C4-2B (cell line): ENCODE results near the gene MAP2K3.

Source experiments
- H3K27ac ChIP-seq: fragments of 450-650 bp; 2 replicates; pipeline ENCODE4 v1.5.1; 2017
- CTCF ChIP-seq: fragments of 450-650 bp; conservative IDR thresholded peaks from 2 replicates; pipeline ENCODE4 v1.5.1; 2017; ENCODE audit warnings: mild to moderate bottlenecking
- ZFX ChIP-seq: fragments of 450-650 bp; IDR thresholded peaks from 2 replicates; pipeline ENCODE4 v1.6.1; 2017

The MAP2K3 gene

GRCh38 chr17:21357281-21357680 is 72.8 kb downstream of the MAP2K3 start:
- TF ChIP-seq ZFX = no peak
- TF ChIP-seq CTCF = no peak

GRCh38 chr17:21357696-21358656 is 73.5 kb downstream of the MAP2K3 start:
- no peak overlapping the region for H3K27ac ChIP-seq
- no peak for TF ChIP-seq CTCF
- no peak for TF ChIP-seq ZFX

More at GRCh38 chr17:21357281-21357680, 72.8 kb downstream of the MAP2K3 start:
- H3K27ac ChIP-seq = no peak overlapping the region

DNA sequence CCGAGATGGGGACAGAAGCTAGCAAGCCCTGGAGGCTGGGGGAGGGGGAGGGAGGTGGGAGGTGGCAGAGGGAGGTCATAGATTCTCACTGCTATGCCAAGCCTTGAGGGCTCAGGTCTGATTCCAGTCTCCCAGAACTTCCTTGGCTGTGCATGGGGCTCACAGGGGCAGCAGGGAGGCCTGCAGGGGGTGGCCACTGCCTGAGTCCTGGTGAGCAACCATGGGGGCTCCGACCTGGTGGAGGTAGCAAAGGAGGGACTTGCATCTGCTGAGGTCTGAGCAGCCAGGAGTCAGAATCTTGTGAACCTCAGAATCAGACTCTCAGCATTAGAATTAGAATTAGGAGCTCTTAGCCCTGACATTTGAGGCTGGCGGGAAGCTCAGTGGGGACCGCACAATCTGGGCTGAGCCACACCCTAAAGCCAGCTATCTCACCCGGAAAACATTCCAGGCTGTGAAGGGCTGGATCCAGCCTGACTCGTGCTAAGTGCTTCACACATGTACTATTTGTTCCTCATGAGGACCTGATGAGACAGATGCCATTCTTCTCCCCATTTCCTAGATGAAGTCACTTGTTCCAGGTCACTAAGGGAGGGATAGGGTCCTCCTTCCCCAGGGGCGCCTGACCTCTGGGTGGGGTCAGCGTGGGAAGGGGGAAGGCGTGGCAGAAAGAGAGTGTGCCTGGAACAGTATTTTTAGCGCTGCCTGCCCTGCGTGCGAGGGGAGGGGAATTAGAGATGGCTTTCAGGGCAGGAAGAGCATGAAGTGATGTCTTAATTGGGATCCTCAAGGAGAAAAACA is 74.4 kb downstream of the MAP2K3 start:
- TF ChIP-seq ZFX (no peak), CTCF (no peak)
- no peak overlapping the region for H3K27ac ChIP-seq

DNA sequence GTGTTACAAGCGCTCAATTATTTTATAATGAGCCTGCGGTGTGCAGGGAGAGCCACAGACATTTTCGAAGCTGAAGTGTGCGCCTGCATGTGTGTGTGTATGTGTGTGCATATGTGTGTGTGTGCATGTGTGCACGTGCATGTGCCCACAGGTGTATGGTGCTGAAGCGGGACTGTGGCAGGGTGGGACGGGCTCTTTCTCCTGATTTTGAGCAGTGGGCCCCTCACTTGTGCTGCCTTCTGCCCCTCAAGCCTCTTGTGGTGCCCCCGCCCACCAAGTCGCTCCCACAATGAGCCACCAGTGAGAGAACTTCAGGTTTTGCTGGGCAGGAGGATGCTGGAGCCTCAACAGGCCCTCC is 75.0 kb downstream of the MAP2K3 start:
- no peak overlapping the region for H3K27ac ChIP-seq
- TF ChIP-seq CTCF (no peak), ZFX (no peak)

GRCh38 chr17:21360048-21360447 is 75.5 kb downstream of the MAP2K3 start:
- no peak overlapping the region for H3K27ac ChIP-seq
- TF ChIP-seq ZFX = no peak

DNA sequence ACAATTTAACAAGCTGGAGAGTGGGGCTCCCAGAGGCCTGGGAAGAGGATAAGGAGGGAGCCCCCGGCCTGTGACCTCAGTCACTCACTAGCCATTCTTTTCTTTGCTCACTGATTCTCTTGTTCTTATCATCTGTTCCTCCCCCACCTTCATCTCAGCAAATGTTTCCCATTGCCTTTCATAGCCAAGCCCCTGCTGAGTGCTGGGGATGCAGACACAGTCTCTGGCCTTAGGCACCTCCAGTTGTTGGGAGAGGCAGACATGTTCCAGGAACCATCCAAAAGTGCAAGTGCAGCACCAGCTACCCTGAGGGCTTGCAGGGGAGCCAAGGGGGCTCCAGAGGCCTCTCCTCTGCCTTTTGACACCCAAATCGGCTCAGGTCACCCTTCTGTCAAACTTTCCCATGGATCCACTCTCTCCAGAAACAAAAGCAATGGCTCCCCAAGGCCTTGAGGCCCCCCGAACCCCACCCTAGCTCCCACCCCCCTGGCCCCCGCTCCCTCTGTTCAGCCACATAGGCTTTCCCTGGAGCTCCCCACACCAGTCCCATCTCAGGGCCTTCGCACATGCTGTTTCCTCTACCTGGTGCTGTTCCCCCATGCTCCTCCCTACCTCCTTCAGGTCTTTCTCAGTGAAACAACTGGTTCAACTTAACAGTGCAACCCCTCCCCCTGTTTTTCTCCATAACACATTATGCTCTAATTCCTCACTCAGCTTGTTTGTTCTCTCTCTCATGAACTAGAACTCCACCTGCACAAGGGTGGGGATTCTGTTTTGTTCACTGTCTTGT is 76.7 kb downstream of the MAP2K3 start:
- H3K27ac ChIP-seq = no peak overlapping the region
- TF ChIP-seq ZFX (no peak), CTCF (no peak)

GRCh38 chr17:21362331-21362931 is 77.9 kb downstream of the MAP2K3 start:
- no peak overlapping the region for H3K27ac ChIP-seq
- TF ChIP-seq CTCF (no peak), ZFX (no peak)
